ENCODE measurements around the gene ABCC9.

The ABCC9 gene

GRCh38 chr12:21940549-21941505, at the start of gene ABCC9:
Gene ABCC9 (minus strand): TSS chr12:21941426. CDS start chr12:21936674, 4,752 bp downstream.
- no peak for DNase-seq (ENCODE audit: low spot score)

GRCh38 chr12:21989819-21990412, 48.7 kb upstream of the ABCC9 start:
- DNase-seq (ENCODE audit: low spot score), result no peak

- DNase-seq (ENCODE audit: low spot score), result no peak
Observed at GRCh38 chr12:21988619-21989018, 47.4 kb upstream of the ABCC9 start.

GRCh38 chr12:21987755-21988154, 46.5 kb upstream of the ABCC9 start:
- no peak for DNase-seq (ENCODE audit: low spot score)

GRCh38 chr12:21985155-21985554, 43.9 kb upstream of the ABCC9 start:
- DNase-seq (ENCODE audit: low spot score), result no peak

- no peak for DNase-seq (ENCODE audit: low spot score)
Observed at GRCh38 chr12:21984375-21984774, 43.1 kb upstream of the ABCC9 start.

- DNase-seq (ENCODE audit: low spot score), result no peak
Observed at GRCh38 chr12:21983095-21983494, 41.9 kb upstream of the ABCC9 start.

- no peak for DNase-seq (ENCODE audit: low spot score)
Observed at GRCh38 chr12:21980544-21980943, 39.3 kb upstream of the ABCC9 start.

- no peak for DNase-seq (ENCODE audit: low spot score)
Observed at GRCh38 chr12:21975293-21975692, 34.1 kb upstream of the ABCC9 start.

- DNase-seq (ENCODE audit: low spot score), result no peak
Observed at GRCh38 chr12:21973221-21973620, 32.0 kb upstream of the ABCC9 start.

GRCh38 chr12:21972055-21972454, 30.8 kb upstream of the ABCC9 start:
- no peak for DNase-seq (ENCODE audit: low spot score)

GRCh38 chr12:21971344-21971743, 30.1 kb upstream of the ABCC9 start:
- no peak for DNase-seq (ENCODE audit: low spot score)

GRCh38 chr12:21962821-21963220, 21.6 kb upstream of the ABCC9 start:
- DNase-seq (ENCODE audit: low spot score), result no peak

GRCh38 chr12:21962236-21962635, 21.0 kb upstream of the ABCC9 start:
- no peak for DNase-seq (ENCODE audit: low spot score)

GRCh38 chr12:21950649-21951048, 9.4 kb upstream of the ABCC9 start:
- DNase-seq (ENCODE audit: low spot score), result no peak

GRCh38 chr12:21949036-21949435, 7.8 kb upstream of the ABCC9 start:
- DNase-seq (ENCODE audit: low spot score), result no peak

GRCh38 chr12:21946983-21947382, 5.8 kb upstream of the ABCC9 start:
- no peak for DNase-seq (ENCODE audit: low spot score)

GRCh38 chr12:21945002-21945401, 3.8 kb upstream of the ABCC9 start:
- DNase-seq (ENCODE audit: low spot score), result no peak

GRCh38 chr12:21942377-21942703, 1.1 kb upstream of the ABCC9 start:
- DNase-seq (ENCODE audit: low spot score), result no peak

- no peak for DNase-seq (ENCODE audit: low spot score)
Observed at GRCh38 chr12:21941506-21942376, 515 bp upstream of the ABCC9 start.

GRCh38 chr12:21939435-21939834, 1.8 kb downstream of the ABCC9 start:
- DNase-seq (ENCODE audit: low spot score), result no peak

- DNase-seq (ENCODE audit: low spot score), result no peak
Observed at GRCh38 chr12:21938879-21939278, 2.3 kb downstream of the ABCC9 start.

- no peak for DNase-seq (ENCODE audit: low spot score)
Observed at GRCh38 chr12:21934173-21934572, 7.1 kb downstream of the ABCC9 start.
